HG03354 (cell line): ENCODE results near the gene TPX2.
A peak's percentile ranks its signal among the peaks of the same experiment; 100 is the strongest.

Experiments used
- ATAC-seq: cut with Tn5 transposase; IDR thresholded peaks from one replicate; pipeline ENCODE4 v1.9.1; 2021; ENCODE audit warnings: mild to moderate bottlenecking; ENCODE audit not compliant: unreplicated experiment, poor library complexity, severe bottlenecking

TPX2 gene

DNA sequence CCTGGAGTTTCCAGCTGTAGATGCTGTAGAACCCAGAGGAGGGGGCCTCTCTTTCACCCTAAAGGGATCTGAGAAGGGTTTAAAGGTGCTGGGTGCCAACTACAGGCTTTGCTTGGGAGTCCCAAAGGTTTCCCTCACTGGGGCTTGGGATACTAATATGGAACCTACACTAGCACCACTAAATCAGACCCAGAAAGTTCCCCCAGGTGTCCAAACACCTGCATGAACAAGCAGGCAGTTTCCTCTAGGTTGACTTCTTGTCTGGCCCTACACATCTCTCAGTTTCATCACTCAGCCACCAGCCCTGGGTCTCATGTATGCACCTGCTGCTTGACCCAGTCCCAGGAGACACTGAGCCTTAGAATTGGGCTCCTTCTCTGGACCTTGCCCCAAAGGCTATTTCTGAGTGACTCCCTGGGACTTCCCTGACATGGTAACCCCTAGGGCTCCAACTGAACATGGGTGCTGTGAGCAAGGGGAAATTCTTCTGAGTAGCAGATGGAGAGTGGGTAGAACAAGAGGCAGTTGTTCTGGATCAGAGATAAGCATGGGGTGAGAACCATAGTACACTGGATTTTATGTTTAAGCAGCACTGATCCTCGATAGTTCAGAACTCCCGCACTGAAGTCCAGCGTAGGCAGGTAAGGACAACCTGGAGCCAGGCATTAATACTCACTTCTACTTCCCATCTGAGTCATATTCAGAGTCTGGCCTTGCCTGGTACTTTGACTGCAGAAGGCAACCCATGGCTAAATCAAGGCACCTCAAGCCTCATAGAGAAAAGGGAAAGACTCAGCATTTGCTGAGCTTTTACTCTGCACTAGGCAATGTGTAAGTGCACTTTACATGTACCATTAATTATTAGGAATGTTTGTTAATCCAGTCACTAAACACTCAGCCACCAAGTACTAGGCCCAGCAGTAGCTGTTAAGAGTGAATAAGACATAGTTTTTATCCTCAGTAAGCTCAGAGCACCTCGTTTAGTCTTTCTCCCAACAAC lies 33.2 kb upstream of the TPX2 start:
- ATAC-seq = peak; percentile 92

DNA sequence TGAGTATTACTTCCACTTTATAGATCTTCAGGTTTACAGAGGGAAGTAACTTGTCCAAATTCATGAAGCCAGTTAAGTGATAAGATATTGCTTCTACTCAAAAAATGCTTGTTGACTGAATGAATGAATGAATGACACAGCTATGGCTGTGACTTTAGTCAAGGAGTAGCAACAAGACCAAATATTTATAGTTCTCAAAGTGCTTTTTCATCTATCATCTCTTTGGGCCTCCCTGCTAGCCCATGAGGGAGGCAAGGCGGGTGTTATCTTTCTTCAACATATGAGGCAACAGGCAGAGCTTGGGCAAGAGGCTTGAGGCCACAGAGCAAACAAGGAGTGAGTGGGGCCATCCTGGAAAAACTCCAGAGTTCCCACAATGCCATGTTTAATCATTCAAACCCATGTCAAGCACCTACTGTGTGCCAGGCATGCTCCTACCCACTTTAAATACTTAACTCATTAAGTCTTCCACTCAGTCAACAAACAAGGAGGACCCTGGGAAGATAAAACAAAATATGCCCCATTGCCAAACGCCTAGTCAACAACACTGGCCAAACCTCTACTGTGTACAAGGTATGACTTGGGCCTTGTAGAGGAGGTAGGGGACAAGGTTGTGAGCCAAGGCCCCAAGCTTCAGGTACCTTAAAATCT lies 32.4 kb upstream of the TPX2 start:
- ATAC-seq = no peak

DNA sequence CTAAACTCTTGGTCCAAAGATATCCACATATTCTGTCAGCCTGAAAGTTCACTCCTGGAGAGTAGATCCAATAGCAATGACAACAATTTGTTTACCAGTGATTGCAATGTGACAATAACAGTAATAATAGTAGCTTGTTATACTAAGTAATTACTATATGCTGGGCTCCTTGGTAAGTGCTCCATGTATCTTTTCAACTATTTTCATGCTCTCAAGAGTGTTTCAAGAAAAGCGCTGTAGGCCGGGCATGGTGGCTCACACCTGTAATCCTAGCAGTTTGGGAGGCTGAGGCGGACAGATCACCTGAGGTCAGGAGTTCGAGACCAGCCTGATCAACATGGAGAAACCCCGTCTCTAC lies 31.9 kb upstream of the TPX2 start:
- ATAC-seq = no peak

DNA sequence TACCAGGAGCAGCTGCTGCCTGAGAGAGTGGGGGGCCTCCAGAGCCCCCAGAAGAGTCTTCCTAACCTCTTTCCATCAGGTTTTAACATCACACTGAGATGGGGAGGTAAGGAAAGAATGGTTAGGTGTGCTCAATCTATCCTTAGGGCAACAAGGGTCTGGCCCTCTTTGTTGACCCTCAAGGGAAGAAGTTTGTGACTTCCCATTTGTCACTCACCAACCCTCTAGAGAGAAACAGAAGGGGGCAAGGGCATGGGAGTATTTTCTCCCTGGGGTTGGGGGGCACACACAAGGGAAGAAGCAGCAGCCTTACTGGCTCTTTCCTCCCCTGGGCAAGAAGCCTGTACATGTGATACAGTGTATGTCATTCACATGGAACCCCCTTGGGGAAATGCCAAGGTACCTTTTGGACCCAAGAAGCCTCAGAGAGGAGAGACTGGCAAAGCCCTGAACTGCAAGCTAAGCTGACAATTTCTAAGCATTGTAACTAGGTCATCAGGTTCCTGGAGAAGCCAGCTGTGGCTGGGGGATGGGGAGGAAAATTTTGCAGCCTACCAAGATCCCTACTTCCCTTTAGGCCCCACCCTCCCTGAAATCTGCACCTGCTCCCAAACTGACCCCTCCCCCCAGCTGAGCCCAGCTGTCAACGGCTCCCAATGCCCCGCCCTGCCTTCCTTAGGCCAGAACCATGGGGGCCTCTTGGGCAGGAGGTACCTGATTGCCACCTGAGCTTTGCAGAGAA lies 30.9 kb upstream of the TPX2 start:
- no peak for ATAC-seq

DNA sequence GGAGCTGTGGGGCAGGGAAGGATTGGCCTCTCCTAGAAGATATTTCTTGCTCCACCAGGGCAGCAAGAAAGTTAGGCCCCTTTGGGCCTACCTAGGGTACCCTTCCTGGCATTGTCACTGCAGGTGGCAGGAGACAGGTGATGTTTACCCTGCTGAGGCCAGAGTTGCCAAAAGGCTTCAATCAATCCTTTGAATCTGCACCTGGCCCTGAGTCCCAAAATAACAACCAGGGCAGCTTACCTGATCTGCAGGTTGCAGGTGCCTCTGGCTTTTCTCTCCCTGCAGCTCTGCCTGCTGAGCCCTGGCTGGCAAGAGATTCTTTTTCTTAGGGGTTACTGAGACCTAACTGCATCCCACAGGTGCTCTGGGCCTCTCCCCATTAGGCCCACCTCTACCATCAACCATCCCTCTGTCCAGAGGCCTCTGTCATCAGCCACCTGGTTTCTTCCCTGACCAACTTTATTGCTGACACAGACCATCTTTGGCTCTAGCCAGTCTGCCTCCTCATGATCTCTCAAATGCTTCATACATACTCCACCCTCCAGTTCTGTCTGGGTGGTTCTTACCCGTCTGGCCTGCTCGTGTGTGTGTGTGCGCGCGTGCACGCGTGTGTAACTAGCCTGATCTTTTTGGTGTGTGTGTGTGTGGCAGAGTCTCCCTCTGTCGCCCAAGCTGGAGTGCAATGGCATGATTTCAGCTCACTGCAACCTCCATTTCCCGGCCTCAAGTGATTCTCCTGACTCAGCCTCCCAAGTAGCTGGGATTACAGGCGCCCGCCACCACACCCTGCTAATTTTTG lies 30.2 kb upstream of the TPX2 start:
- ATAC-seq = no peak

DNA sequence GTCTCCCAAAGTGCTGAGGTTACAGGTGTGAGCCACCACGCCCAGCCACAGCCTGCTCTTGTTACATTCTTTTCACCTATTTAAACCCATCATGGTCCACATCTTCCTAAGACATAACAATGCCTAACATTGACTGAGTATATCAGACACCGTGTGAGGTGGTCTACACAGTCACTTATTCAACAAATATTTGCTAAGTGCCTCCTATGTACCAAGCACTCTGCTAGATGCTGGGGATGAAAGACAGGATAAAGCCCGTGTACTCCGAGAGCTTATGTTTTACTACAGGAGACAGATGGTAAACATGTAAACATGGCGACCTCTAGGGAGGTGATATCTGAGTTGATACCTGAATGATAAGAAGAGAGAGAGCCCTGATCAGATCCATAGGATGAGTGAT lies 29.2 kb upstream of the TPX2 start:
- no peak for ATAC-seq

DNA sequence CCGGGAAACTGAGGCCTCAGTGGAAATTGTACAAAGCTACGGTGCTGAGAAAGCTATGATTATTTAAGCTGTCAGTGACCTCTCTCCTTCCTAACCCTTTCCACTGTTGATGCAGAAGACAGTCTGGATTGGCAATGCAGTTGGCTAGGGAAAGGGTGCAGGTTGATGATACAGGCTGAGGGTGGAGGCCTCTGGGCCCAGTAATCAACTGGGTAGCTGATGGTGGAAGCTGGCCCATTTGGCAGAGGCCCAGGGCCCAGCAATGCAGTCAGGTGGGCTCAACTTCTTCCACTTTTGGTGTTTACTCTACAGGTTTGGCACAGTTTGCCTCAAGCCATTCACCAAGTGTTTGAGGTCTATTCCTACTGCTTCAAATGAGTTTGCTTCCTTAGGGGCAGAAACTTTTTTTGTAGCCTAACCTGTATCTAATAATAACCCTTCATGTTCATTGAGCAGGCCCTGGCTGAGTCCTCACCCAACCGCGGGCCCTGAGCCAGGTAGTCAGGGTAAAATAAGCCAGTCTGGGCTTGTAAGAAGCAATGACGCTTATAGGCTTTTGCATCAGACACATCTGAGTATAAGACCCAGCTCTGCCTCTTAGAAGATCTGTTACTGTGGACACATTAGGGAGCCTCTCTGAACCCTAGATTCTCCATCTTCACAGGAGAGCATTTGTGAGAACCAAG lies 28.5 kb upstream of the TPX2 start:
- no peak for ATAC-seq

DNA sequence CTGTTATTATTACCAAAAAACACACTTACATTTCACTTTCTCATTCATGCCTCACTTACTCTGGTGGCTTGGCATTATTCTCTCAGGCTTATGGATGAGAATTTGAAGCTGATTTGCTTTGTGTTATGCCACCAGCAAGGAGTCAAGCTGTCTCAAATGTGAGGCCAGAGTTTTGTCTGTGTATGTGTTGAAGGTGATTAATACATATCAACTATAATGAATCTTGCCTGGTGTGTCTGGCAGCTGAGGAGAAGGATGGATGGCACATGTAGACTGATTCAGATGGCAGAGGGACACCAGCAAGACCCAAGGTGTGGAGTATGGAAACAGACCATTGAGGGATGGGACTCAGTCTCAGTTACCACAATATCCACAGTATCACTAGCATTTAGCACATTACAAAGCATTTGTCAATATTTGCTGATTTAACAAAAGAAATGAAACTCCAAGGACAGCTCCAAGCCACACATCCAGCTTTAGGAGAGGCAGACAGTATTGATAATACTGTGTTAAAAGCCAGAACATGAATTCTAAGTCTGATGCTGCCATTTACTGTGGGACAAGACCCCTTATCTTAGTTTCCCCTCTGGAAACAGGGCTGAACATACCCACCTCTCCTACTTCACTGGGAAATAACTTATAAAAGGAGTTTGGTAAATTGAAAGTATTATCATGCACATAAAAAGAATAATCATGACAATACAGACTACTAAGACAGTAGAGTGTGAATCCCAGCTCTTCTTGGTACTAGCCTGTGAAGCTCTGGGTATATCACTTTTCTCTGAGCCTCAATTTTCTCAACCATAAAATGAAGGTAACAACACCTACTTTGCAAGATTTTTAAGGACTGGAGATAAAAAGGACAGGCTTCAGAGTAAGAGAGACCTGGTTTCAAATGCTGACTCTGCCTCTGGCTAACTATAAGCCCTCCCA lies 27.6 kb upstream of the TPX2 start:
- no peak for ATAC-seq

DNA sequence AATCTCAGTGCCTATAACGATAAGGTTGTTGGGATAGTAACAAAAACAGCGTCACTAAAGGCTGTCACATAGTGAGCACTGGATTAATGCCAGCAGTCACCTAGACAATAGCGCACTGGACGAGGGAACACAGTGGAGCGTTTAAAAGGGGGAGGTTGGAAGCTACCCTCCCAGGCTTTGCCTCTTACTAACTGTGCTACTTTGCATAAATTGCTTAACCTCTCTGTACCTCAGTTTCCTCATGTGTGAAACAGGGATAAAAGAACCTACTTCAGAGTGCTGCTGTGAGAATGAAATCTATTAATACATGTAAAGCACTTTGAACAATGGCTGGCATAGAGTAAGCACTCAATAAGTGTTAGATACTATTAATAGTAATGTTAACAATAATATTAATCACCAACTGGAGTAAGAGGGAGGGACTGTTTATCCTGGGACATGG lies 27.0 kb upstream of the TPX2 start:
- ATAC-seq = no peak

DNA sequence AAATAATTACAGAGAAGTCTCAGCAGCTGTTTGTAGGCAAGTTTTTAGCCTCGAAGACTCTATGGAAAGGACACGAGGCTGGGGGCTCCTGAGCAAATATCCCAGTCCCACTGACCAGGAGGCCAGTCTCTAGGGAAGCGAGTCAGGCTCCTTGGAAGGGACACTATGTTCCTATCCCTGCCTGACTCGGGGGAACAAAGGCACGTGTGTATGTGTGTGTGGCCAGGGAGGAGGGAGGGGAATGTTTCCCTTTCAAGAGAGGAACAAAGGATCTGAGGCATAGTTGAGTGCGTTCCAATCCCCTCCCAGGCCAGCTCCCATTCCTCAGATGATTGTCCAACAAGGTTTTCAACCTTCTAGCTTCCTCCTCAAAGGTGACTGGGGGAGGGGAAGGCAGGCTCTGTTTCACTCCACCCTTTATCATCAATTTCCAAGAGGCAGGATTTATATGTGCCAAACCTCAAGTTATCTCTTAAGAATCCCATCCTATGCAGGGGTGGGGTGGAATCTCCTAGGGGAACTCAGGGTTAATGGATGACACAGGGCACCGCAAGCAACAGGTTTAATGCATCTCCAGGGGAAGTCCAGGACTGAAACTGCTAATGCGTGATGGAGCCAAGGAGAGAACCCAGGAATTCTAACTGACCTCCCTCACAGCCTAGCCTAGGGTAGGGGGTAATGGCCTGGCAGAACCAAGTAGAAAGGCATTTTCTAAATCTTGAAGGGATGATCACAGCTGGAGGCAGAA lies 26.4 kb upstream of the TPX2 start:
- no peak for ATAC-seq

DNA sequence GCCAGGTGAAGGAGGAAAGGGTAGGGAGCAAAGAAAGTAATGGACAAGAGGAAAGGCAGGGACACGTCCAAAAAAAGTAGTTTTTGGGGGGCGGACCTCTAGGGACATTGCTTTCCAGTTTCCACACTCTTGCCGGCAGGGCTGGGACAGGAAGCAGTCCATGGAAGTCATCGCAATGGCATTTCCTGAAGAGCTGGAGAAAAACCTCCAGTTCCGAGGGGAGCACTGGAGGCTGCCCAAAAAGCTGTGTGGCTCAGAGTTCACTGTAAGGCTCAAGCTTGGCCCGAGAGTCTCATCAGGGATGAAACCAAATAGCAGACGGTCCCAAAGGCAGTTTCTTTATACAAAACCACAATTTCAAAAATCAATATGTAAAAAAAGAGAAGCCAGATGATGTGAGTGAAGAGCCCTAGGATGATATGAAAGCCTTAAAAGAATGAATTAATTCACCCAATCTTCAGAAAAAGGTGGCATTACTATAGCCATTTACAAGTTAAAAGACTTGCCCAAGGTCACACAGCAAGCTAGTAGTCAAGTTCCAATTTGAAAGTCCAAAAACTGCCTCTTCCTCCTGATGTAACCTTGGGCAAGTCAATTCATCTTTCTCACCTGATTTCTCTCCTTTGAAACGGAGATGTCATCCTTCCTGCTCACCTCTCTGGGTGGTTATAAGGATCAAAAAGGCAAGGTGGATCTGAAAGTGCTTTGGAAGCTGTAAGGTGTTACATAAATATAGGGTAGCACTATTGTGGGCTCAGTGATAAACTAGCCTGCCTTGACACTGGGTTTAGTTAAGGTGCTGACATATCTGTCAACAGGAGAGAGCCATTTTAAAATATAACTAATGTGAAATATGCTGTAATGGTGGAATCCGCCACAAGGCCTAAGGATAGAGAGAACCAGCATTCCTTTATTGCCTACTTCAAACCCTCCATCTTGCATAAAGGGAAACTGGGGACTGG lies 25.5 kb upstream of the TPX2 start:
- ATAC-seq = no peak

DNA sequence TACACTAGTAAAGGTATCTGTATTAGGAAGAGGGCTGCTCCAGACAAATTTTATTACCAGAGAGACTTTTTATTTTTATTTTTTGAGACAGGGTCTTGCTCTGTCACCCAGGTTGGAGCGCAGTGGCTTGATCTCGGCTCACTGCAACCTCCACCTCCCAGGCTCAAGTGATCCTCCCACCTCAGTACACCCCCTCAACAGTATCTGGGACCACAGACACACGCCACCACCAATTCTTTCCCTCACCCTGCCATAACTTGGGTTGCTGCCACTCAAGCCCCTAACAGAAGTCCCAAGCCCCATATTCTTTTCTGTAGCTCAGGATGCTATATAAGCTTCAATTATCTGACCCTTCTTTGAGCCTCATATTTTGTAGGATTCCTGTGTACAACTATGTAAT lies 23.3 kb upstream of the TPX2 start:
- no peak for ATAC-seq

DNA sequence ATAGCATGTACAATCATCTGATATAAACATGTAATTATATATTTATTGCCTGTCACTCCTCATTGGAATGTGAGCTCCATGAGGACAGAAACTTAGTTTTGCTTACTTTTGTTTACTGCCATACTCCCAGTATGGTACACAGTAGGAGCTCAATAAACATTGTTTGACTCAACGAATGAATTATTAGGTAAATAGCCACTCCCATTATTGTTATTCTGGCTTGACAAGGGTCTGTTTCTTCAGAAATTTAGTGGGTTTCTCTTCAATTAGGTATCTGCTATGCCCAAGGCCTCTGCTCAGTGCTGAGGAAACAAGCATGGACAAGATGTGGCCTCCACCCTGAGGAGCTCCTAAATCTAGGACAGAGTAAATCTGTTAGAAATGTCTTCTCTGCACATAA lies 22.7 kb upstream of the TPX2 start:
- ATAC-seq = no peak

DNA sequence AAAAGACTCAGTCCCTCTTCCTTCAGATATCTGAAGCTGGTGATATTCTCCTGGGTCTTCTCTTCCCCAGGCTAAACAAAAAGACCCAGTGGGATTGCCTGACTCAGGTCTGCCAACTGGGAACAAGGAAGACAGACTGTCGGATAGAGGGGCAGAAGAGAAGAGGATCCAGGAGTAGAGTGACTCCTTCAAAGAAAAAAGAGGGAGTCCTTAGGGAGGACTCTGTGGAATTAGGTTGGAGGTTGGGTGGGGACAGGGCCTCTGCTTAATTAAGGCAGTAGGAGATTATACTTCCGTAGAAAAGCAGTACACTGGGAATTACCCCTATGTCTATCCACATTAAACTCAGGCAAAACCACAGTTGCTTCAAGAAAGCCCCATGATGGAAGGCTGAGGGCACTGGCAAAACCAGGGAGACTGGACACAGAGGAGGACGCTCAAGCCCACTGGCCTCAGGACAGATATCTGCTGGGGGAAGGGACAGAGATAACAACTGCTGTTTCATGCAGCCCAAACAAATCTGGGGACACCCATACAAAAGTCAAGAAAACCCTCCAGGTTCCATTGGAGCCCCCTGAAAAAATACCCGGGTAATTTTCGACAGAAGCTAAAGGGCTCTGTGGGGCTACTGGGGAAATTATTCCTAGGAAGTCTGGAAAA lies 22.1 kb upstream of the TPX2 start:
- peak; percentile 2 for ATAC-seq

DNA sequence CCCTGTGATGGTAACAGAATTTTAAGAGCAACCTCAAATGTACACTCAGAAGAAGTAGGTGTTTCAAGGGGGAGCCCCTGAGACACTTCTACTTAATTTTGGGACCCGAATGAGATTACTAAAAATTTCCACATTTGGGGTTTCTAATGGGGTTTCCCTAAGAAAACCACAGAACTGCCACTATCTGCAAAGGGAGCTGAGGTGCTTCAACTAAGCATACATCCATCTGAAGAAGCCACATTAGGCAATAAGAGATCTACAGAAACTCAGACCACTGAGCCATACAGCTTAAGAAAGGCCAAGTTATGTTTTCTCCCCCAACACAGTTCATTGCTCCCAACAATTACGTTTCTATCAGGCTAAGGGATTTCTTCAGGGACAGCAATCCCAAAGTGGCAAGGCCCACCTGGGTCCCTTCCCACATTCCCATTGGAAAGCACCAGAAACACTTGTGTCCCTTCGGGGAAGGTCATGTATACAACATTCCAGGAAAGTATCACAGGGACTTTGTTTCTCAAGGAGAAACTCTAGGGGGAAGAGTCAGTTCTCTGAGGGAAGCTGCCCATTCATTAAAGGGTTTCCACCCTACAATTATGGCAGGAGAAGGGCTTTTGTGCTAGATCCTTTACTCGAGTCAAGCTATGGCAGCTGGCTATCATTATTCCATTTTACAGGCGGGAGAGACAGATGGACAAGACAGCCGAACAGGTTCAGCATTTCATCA lies 21.4 kb upstream of the TPX2 start:
- peak; percentile 40 for ATAC-seq
